Activated naive CD4-positive, alpha-beta T cell treated with anti-CD3 and anti-CD28 coated beads, Interleukin-2, amount 50 U/mL, for 72 hours (primary cell): ENCODE results near the gene ELANE. TPM values are rescaled to one million over a fixed set of nuclear protein-coding genes. Genes with fewer than 3 reads are reported as not detected.
"Not testable (repeated sequence)": the region's sequence is repeated elsewhere in the genome, so short reads cannot be mapped to it uniquely, and the experiment has no call there.

Experiments used
- ATAC-seq, 2 donors: fragments of 150-1000 bp; cut with Tn5 transposase; 2 replicates each; pipeline ENCODE4 v1.10.0; 2021; ENCODE audit warnings: mild to moderate bottlenecking in 2 of 2, moderate library complexity in 2 of 2
- DNase-seq, 2 donors: peaks; one replicate each; pipeline ENCODE4 v3.0.0; 2021 to 2022; ENCODE audit warnings: low spot score in 2 of 2
- H3K27ac Mint-ChIP-seq, 2 donors: one replicate each; pipeline ENCODE4 v1.8.0; 2022; ENCODE audit warnings: mild to moderate bottlenecking in 2 of 2, mixed read lengths in 2 of 2
- H3K36me3 Mint-ChIP-seq, 2 donors: one replicate each; pipeline ENCODE4 v1.8.0; 2022; ENCODE audit warnings: mixed read lengths in 2 of 2
- H3K9me3 Mint-ChIP-seq, 2 donors: one replicate each; pipeline ENCODE4 v1.8.0; 2022; ENCODE audit warnings: mixed read lengths in 2 of 2
- total RNA-seq, 2 donors: library from RNA; stranded (reverse); gene quantifications; one replicate each; pipeline ENCODE4 v1.2.3, GENCODE V29; 2022

The ELANE gene
- total RNA-seq, 2 donors from 2014 or later: not detected

DNA sequence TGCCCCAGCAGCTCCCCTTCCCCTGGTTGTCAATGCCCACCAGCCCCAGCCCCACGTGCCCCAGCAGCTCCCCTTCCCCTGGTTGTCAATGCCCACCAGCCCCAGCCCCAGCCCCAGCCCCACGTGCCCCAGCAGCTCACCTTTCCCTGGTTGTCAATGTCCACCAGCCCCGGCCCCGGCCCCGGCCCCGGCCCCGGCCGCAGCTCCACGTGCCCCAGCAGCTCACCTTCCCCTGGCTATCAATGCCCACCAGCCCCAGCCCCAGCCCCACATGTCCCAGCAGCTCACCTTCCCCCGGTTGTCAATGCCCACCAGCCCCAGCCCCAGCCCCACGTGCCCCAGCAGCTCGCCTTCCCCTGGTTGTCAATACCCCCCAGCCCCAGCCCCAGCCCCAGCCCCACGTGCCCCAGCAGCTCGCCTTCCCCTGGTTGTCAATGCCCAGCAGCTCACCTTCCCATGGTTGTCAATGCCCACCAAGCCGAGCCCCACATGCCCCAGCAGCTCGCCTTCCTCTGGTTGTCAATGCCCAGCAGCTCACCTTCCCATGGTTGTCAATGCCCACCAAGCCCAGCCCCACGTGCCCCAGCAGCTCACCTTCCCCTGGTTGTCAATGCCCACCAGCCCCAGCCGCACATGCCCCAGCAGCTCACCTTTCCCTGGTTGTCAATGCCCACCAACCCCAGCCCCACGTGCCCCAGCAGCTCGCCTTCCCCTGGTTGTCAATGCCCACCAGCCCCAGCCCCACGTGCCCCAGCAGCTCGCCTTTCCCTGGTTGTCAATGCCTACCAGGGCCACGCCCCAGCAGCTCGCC, 26.9 kb downstream of the ELANE start:
- not testable (repeated sequence) for DNase-seq, ATAC-seq, H3K9me3 Mint-ChIP-seq, H3K36me3 Mint-ChIP-seq
- peak overlapping the region; percentile 73 to 83 for H3K27ac Mint-ChIP-seq

DNA sequence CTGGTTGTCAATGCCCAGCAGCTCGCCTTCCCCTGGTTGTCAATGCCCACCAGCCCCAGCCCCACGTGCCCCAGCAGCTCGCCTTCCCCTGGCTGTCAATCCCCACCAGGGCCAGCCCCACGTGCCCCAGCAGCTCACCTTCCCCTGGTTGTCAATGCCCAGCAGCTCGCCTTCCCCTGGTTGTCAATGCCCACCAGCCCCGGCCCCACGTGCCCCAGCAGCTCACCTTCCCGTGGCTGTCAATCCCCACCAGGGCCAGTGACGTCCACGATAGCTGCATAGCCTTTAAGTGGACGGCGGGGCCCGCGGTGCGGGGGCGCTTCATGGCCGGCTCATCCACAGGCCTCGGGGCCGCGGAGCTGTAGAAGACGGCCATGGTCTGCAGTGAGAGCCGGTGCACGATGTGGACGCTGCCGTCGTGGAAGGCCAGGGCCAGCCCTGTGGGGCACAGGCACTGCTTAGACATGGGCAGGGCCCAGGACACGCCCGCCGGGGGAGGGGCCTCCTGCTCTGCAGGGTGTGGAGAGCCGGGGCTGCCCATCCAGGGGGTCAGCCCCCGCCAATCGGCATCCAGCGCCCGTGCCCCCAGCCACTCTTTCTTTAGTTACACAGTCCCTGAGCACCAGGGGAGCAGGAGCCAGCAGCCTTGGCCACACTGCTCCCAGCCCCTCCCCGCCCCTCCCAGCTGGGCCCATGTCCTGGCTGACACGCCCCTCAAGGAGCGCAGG, 27.8 kb downstream of the ELANE start:
- H3K27ac Mint-ChIP-seq: peak overlapping the region in 1 of 2 donors; percentile 83
- H3K36me3 Mint-ChIP-seq: no peaks in the 10 kb centered on the region
- DNase-seq: no peak
- ATAC-seq: no peak
- no peaks in the 10 kb centered on the region for H3K9me3 Mint-ChIP-seq

DNA sequence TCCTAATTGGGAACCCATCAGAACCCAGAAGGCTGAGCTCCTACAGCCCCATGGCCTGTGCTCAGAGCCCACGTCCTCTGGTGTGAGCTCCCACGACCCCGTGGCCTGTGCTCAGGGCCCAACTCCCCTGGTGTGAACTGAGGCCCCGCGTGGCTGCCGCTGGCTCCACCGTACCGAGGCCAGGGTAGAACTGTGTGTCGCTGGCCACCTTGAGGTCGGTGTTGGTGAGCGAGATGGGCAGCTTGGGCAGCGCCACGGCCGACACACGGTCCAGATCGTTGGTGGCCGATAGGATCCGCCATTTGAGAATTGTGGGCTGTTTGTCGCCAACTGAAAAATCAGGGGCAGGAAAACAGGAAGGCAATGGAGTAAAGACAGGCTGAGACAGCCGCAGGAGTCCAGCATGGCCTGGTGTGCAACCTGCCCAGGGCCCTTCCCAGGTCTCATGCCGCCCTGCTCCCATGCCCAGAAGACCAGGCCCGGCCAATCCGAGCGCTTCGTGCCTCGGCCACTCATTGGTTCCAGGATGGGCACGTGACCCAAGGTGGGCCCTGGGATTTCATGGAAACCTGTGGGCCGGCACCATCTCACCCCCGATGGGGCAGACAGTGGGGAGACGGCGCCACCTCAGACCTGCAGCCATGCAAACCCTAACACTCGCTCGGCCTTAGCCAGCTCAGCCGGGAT, 29.4 kb downstream of the ELANE start:
- no peak for ATAC-seq

DNA sequence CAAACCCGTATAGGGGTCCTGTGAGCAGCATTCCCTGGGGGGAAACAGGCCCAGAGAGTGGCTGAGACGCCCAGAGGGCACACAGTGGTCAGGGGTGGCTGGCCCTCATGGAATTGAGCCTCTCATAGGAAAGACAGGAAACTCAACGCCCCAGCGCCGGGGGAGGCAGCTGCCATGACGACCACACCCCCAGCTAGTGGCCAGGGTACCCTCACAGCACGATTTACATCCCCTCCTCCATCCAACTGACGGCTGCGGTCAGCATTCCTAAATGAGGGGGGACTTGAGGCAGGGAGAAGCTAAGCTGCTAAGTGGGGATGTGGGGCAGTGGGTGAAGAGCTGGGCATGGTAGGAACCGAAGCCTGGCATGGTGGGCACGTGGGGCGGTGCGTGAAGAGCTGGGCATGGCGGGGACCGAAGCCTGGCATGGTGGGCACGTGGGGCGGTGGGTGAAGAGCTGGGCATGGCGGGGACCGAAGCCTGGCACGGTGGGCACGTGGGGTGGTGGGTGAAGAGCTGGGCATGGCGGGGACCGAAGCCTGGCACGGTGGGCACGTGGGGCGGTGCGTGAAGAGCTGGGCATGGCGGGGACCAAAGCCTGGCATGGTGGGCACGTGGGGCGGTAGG, 30.9 kb downstream of the ELANE start:
- no peak for ATAC-seq

More for the DNA sequence above, 29.4 kb downstream of the ELANE start:
- Mint-ChIP-seq H3K36me3 (no peaks in the 10 kb centered on the region), H3K9me3 (no peaks in the 10 kb centered on the region), H3K27ac (no peak overlapping the region)
- DNase-seq: no peak

DNA sequence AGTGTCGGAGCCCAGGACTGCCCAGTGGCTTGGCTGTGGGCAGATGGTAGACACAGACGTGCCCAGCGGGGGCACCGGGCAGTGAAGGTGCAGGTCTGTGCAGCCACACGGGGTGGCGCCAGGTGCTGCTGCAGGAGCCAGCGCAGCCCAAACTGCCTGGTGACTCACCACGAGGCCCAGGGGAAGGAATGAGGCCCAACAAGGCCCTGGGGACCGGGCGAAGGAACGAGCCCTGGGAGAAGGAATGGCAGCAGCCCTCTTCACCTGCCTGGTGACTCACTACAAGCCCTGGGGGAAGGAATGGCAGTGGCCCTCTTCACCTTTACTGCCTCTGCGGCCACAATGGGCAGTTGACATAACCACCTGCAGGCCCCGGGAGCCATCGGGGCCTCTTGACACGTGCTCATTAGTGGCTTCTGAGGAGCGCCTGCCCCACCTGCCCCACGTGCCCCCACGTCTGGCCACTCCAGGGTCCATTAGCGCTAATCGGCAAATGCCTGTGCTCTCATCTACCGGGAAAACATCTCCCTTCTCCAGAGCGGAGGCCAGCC, 31.6 kb downstream of the ELANE start:
- DNase-seq (no peak), ATAC-seq (peak in 1 of 2 donors; percentile 41)
- no peaks in the 10 kb centered on the region for H3K9me3 Mint-ChIP-seq
- no peak overlapping the region for H3K27ac Mint-ChIP-seq
- H3K36me3 Mint-ChIP-seq: no peaks in the 10 kb centered on the region

More for the DNA sequence above, 30.9 kb downstream of the ELANE start:
- no peak for DNase-seq
- H3K27ac Mint-ChIP-seq: no peak overlapping the region
- no peaks in the 10 kb centered on the region for H3K36me3 Mint-ChIP-seq
- H3K9me3 Mint-ChIP-seq: no peaks in the 10 kb centered on the region

DNA sequence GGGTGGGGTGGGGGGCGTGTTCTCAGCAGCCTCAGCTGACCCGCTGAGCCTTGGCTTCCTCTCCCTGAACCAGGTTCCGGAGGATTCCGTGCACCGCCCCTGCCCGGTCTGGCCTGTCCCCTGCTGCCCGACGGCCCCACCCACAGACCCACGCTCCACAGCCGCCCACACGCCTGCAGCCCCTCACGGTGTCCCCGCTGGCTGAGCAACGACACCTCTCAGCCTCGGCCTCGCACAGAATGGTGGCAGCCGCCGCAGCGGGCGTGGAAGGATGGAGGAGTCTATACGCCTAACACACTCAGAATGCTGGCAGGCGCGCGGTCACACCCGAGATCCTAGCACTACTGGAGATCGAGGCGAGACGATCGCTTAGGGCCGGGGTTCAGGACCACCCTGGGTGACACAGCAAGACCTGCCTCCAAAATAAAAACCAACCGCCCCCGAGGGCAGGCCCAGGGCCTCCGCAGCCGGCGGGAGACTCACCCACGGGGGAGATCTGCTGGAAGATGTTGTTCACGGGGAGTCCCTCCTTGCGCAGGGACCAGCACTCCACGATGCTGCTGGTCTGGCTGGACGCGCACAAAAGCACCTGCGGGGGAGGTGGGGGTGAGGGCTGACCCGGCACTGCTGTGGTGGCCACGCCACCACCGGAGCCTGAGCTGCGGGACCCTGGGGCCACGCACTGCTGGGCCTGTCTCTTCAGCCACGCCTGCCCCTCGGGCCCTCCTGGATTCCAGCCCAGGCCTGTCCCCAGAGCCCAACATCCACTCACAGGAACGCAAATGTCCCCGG, 32.5 kb downstream of the ELANE start:
- H3K27ac Mint-ChIP-seq: no peak overlapping the region
- DNase-seq (no peak), ATAC-seq (no peak)
- no peaks in the 10 kb centered on the region for H3K9me3 Mint-ChIP-seq
- no peaks in the 10 kb centered on the region for H3K36me3 Mint-ChIP-seq

DNA sequence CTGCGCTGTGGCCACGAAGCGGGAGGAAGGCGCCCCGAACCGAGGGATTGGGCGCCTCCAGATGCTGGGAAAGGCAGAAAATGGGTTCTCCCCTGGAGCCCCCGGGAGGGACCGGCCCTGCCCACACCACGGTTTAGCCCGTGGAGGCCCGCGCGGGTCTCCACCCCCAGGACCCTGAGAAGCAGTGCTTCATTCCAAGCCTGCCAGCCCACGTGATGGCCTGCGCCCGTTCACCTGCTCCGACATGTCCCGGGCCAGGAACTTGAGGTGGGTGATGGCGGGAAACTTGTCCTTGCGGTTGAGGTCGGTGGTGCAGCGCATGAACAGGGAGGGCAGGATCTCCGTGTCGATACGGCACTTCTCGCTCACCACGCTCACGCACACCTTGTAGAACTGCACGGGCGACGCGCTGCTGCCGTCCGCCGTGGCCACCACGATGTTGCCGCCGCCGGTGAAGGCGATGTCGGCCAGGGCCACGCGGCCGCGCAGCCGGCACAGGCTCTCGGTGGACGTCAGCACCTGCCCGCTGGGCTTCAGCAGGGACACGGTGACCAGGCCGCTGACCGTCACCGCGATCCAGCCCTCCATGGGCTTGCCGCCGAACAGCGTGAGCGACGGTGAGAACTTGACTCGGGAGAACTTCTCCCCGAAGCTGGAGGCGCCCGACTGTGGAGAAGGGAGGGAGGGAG, 33.6 kb downstream of the ELANE start:
- H3K9me3 Mint-ChIP-seq: no peaks in the 10 kb centered on the region
- no peaks in the 10 kb centered on the region for H3K36me3 Mint-ChIP-seq
- H3K27ac Mint-ChIP-seq: no peak overlapping the region

DNA sequence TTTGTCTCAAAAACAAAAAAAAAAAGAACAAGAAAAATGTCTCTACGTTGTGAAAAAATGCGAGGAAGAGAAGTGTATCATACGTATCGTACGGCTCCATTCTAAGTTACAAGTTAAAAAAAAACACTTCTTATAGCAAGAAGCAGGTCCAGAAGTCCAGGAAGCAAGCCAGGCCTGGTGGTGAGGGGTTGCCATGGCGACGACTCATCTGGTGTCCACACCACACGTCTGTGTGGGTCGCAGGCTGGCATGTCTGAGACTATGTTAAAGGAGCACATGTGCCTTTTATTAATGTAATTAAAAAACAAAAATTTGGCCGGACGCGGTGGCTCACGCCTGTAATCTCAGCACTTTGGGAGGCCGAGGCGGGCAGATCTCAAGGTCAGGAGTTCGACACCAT, 35.0 kb downstream of the ELANE start:
- Mint-ChIP-seq H3K36me3 (no peaks in the 10 kb centered on the region), H3K27ac (no peak overlapping the region), H3K9me3 (no peaks in the 10 kb centered on the region)
- DNase-seq: no peak
- ATAC-seq: no peak

More for the DNA sequence above, 33.6 kb downstream of the ELANE start:
- no peak for DNase-seq
- no peak for ATAC-seq

DNA sequence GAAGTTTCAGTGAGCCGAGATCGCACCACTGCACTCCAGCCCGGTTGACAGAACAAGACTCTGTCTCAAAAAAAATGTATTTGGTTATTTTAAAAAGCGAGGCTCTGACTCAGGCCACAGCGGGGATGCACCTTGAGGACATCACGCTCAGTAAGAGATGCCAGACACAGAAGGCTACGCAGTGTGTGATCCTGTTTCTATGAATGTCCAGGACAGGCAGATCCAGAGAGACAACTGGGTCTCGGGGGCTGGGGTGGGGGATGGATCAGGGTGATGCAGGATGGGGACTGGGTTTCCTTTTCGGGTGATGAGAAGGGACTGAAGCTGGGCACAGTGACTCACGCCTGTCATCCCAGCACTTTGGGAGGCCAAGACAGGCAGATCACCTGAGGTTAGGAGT, 35.5 kb downstream of the ELANE start:
- H3K27ac Mint-ChIP-seq: no peak overlapping the region
- H3K9me3 Mint-ChIP-seq: no peaks in the 10 kb centered on the region
- DNase-seq (no peak), ATAC-seq (no peak)
- no peaks in the 10 kb centered on the region for H3K36me3 Mint-ChIP-seq

DNA sequence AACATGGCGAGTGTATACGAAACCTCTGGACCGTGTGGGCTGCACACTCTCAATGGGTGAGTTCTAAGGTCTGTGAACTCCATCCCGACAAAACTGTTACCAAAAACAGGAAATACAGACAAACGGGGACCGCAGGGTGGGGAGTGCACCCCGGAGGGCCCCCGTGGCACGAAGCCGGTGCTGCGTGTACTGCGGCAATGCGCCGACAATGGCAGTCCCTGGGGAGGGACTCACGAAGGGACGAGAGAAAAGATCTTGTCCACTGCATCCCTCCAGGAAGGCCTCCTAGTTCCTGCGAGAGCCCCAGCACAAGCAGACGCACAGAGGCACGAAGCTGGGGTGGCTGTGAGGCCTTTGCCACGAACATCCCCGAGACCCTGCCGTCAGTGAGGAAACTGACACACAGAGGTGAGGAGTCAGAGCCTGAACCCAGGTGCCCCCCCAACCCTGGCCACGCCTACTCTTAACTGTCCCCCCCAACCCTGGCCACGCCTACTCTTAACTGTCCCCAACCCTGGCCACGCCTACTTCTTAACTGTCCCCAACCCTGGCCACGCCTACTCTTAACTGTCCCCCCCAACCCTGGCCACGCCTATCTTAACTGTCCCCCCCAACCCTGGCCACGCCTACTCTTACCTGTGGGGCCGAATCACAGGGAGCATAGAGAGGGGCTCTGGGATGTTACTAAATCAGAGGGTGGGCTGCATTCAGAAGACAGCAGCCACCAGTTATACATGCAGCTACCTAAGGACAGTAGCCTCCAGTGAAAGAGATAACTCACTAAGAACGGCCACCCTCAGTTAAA, 36.7 kb downstream of the ELANE start:
- no peak overlapping the region for H3K27ac Mint-ChIP-seq
- no peak for DNase-seq
- no peak for ATAC-seq
- no peaks in the 10 kb centered on the region for H3K9me3 Mint-ChIP-seq
- H3K36me3 Mint-ChIP-seq: peaks cover 0 to 4% of the 10 kb centered on the region in 2 donors

DNA sequence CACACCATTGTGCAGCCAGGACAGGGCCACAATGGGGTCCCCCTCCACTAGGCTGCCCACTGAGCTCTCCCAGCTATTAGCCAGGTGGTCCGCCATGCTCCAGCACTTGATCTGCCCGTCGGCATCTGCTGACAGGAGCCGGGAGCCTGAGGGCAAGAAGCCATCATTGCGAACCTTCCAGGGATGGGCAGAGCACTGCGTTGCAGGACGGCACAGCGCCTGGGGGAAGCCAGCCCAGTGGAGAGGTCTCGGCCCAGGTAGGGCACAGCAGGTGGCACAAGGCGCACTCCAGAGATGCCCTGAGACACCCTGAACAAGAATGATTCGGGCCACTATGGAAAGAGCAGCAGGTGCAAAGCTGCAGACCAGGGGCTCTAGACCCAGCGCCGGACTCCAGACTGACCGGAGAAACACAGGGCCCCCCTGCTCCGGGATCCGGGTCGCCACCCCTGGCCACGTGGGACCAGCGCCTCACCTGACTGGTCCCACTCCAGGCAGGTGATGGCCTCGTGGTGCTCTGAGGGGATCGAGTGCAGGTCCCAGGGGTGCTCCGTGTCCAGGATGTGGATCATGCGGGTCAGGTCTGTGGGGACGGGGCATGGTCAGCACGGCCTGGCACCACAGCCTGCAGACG, 37.7 kb downstream of the ELANE start:
- Mint-ChIP-seq H3K9me3 (no peaks in the 10 kb centered on the region), H3K36me3 (peaks cover 0 to 4% of the 10 kb centered on the region in 2 donors), H3K27ac (peak overlapping the region in 1 of 2 donors; percentile 63)
- no peak for ATAC-seq
- DNase-seq: no peak

DNA sequence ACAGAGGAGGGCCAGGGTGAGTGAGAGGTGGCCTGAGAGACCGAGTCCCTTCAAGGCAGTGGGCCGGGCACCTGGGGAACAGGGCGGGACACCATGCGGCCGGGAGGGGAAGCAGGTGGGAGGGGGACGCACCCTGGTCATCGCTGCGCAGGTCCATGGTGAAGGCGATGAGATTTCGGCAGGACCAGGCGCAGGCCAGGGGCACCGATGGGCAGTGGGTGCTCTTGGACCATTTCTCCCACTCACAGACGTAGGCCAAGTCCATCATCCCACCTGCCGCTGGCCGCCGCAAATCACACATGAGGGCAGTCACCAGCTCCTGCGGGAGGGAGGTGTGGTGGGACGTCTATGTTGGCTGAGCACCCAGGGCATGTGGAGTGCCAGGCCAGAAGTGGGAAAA, 38.7 kb downstream of the ELANE start:
- H3K36me3 Mint-ChIP-seq: peaks cover 0 to 4% of the 10 kb centered on the region in 2 donors
- H3K9me3 Mint-ChIP-seq: no peaks in the 10 kb centered on the region
- ATAC-seq (no peak), DNase-seq (no peak)
- peak overlapping the region; percentile 26 to 84 for H3K27ac Mint-ChIP-seq

DNA sequence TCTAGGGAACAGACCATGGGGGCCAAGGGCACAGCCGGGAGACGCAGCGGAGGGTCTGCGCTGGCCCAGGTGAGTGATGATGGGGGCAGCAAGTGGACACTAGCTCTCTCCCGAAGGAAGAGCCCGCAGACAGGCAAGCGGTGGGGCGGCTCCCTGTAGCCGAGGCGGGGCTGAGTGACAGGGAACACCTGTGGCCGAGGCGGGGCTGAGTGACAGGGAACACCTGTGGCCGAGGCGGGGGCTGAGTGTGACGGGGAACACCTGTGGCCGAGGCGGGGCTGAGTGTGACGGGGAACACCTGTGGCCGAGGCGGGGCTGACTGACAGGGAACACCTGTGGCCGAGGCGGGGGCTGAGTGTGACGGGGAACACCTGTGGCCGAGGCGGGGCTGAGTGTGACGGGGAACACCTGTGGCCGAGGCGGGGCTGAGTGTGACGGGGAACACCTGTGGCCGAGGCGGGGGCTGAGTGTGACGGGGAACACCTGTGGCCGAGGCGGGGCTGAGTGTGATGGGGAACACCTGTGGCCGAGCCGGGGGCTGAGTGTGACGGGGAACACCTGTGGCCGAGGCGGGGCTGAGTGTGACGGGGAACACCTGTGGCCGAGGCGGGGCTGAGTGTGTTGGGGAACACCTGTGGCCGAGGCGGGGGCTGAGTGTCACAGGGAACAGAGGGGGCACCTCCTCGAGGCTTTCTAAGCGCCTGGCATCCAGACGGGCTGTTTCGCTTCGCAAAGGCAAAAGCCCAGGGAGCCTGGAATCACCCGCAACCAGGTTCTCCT, 39.5 kb downstream of the ELANE start:
- H3K27ac Mint-ChIP-seq: peak overlapping the region; percentile 93 to 97
- H3K36me3 Mint-ChIP-seq, DNase-seq, ATAC-seq, H3K9me3 Mint-ChIP-seq: not testable (repeated sequence)
